ENCODE measurements around the gene FZD1. TPM values are rescaled to one million over a fixed set of nuclear protein-coding genes. Genes with fewer than 3 reads are reported as not detected.

The FZD1 gene
- total and polyA plus RNA-seq, 2 experiments from 2014 or later: 0.34 to 1.4 TPM

GRCh38 chr7:91306266-91306665 is 42.0 kb downstream of the FZD1 start:
- Histone ChIP-seq H3K27me3 (ENCODE audit: insufficient read depth) (no peaks in the 10 kb centered on the region), H2AFZ (no peak overlapping the region), H3K27ac (ENCODE audit: low read depth) (no peak overlapping the region), H4K20me1 (replicated peaks; ENCODE audit: insufficient read depth) (no peaks in the 10 kb centered on the region), H3K79me2 (replicated peaks; ENCODE audit: insufficient read depth) (no peaks in the 10 kb centered on the region), H3K4me1 (ENCODE audit: insufficient read depth) (peaks cover 12% of the 10 kb centered on the region), H3K4me3 (no peak overlapping the region), H3K36me3 (ENCODE audit: insufficient read depth) (no peaks in the 10 kb centered on the region), H3F3A (replicated peaks; ENCODE audit: low read depth) (no peaks in the 10 kb centered on the region), H3K4me2 (no peak overlapping the region), H3K9me2 (ENCODE audit: insufficient read depth) (no peaks in the 10 kb centered on the region)
- Mint-ChIP-seq H3K27me3 (ENCODE audit: insufficient read depth, low read depth, poor library complexity) (peaks cover 7% of the 10 kb centered on the region), H3K4me1 (peaks cover 12% of the 10 kb centered on the region; the same call in 2 of the 3 replicates), H3K9me3 (no peaks in the 10 kb centered on the region), H3K36me3 (ENCODE audit: low read depth) (no peaks in the 10 kb centered on the region), H3K4me3 (no peak overlapping the region), H3K27ac (no peak overlapping the region)
- no peak for ATAC-seq
- no peak for DNase-seq (ENCODE audit: low spot score)
- TF ChIP-seq ETS1 (IDR thresholded peaks at IDR 0.05): no peak
- no peak for TF ChIP-seq ZNF331 (CRISPR knock-in tag; IDR thresholded peaks at IDR 0.05; ENCODE audit: low read depth)
- no peak for TF ChIP-seq EZH2phosphoT487 (IDR thresholded peaks at IDR 0.05; ENCODE audit: unreplicated experiment)
- TF ChIP-seq REST (IDR thresholded peaks at IDR 0.05; ENCODE audit: unreplicated experiment): no peak
- TF ChIP-seq JUNB (IDR thresholded peaks at IDR 0.05; ENCODE audit: unreplicated experiment): no peak
- no peak for TF ChIP-seq NANOG (IDR thresholded peaks at IDR 0.05; ENCODE audit: borderline replicate concordance)
- TF ChIP-seq POLR2AphosphoS5 (IDR thresholded peaks at IDR 0.05; ENCODE audit: low read depth): no peak
- no peak for TF ChIP-seq ZNF462 (CRISPR knock-in tag; IDR thresholded peaks at IDR 0.05)
- TF ChIP-seq CTCF (conservative IDR thresholded peaks at IDR 0.05; ENCODE audit: low read depth in 2 of 2): no peak
- no peak for TF ChIP-seq EZH2 (IDR thresholded peaks at IDR 0.05; ENCODE audit: low read depth, unreplicated experiment)
- no peak for TF ChIP-seq CREB1 (CRISPR knock-in tag; IDR thresholded peaks at IDR 0.05; ENCODE audit: low read depth)
- no peak for TF ChIP-seq STAT1 (IDR thresholded peaks at IDR 0.05; ENCODE audit: unreplicated experiment)
- TF ChIP-seq ZNF114 (CRISPR knock-in tag; IDR thresholded peaks at IDR 0.05): no peak
